GM18873 (cell line): ENCODE measurements around the gene HSP90AB1.

Source experiments
- ATAC-seq: cut with Tn5 transposase; IDR thresholded peaks from one replicate; pipeline ENCODE4 v1.9.1; 2021; ENCODE audit warnings: mild to moderate bottlenecking, moderate library complexity, moderate number of reproducible peaks; ENCODE audit not compliant: unreplicated experiment, low FRiP score

HSP90AB1 gene

DNA sequence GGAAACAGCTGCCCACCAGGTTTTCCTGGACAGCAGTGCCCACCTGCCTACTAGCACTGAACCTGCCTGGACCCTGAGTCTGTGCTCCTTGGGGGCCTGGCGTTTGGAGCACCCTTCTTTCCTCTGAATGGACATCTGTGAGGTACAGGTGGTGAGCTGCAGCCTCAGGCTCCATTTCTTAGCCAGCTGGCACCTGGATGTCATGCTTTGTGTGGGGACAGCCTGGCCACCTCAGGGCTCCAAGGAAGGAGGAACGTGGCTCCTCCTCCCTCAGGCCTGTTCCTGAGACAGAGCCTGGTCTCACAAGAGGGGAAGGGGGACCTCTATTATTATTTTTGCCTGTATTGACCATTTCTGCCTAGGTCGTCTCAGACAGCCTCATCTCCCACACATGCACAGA, 31.4 kb downstream of the HSP90AB1 start:
- ATAC-seq = no peak

DNA sequence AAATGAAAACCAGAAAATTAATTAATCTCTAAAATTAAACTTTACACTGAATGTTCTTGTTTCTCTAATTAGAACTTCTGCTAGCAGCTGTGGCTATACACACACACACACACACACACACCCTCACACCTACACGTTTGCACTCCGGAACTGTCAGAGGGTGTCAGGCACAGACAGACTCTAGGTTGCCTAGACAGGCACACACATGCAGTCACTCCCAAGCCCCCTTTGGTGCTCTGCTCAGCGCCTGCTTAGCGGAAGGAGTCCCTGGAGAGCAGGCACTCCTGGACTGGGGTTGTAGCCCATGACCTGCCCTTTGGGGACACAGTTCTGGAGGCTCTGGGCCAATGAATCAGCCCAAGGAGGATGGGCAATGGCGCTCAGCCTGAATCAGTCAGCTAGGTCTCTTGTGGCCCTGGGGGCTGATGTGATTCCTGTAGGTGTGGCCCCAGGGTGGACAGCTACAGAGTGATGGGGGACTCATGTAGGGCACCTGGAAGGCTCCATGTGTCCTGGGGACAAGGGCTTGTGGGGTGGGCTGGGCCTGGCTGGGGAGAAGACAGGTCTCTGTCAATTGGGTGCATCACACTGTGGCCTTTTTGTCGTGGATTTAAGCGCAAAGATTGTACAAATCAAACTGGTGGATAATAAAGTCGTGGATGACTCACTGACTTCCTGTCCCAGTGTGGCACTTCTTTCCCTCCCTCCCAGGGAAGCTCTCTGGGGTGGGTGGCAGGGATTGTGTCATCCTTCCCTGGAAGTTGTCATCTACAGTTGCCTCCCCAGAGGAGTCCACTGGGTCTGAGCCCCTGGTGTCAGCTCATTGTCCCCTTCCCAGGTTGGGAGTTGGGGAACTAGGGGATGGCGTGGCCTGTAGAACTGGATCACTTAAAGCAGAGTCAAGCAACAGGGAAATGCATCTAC, 32.1 kb downstream of the HSP90AB1 start:
- no peak for ATAC-seq

DNA sequence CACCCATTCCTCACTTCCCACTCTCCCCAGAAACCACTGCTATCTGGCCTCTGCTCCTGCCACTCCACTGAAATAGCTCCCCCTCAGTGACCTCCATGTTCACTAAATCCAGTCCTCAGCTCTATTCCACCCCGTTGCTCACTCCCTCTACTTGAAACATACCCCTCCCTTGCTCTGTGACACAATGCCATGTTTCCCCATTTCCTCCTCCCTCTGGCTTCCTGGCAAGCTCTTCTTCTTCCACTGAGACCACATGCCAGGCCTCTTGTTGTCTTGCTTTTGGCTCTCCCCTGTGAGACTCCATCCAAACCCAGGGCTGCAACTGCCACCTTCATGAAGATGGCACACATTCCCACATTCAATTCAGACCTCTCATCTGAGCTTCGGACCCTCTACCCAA, 37.2 kb downstream of the HSP90AB1 start:
- ATAC-seq = no peak

DNA sequence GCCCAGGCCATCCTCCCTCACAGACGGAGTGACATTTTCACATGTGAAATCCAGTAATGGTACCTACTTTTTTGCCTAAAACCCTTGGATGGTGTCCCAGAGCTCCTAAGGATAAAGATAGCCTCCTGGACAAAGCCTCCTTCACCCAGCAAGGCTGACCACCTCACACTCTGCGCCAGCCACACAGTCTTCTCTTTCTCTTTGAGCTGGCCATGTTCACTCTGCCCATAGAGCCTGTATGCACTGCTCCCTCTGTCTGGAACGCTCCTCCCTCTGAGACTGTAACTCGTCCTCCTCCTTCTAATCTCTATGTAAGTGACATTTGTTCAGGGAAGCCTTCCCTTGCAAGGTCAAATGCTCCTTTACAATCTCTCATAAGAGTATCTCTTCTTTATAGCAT, 38.0 kb downstream of the HSP90AB1 start:
- no peak for ATAC-seq

DNA sequence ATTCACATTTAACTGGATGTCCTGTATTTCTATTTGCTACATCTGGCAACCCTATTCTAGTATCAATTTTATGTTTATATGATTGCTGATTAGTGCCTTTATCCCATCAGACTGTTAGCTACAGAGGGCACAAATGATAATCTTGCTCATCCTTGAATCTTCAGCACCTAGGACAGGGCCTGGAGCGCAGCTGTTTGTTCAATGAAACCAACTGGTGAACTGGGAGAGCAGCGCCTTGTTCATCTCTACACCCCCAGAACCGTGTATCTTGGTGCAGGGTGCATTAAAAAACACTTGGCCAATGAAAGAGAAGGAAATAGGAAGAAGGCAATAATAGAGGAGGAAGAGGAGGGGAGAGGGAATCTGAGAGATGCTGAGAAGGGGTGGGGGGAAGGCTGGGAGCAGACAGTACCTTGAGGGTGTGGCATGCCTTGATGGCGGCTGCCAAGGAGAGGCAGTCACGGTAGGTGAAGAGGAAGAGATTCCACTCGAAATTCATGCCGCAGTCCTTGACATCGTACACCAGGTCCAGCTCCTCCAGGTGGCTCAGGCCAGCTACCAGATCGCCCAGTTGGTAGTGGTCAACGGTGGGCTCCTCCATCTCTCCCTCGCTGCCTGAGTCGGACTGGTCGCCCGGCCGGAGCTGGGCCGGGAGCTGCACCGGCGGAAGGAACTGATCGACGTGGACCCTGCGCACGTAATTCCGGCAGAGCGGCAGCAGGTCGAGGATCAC, 38.8 kb downstream of the HSP90AB1 start:
- ATAC-seq = no peak

DNA sequence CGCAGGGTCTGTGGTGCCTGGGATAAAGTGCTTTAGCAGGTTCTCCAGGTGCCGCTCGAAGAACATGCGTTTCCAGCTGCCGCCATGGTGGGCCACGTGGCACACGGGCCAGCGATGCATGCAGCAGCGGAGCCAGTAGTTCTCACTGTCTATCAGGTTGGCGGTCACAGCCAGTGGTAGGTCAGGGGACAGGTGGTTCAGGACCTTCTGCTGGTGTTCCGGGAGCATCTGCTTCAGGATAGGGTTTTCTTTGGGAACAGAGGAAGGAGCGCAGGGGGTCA, 39.3 kb downstream of the HSP90AB1 start:
- no peak for ATAC-seq

DNA sequence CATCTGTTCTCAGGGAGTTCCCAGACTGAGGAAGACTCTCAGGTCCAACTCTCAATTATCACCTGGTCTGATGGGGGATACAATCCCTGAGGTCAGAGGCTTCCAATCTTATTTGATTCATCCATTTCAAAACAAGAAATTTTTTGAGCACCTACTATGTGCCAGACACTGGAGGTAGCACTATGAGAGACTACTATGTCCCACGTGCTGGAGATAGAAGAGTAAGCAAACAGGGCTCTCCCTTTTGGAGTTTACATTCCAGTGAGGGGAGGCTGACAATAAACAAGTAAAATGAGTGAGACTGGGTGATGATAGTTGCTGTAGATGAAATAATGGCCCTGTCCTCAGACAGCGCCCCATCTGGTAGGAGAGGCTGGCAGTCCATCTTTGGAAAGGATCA, 39.8 kb downstream of the HSP90AB1 start:
- no peak for ATAC-seq

DNA sequence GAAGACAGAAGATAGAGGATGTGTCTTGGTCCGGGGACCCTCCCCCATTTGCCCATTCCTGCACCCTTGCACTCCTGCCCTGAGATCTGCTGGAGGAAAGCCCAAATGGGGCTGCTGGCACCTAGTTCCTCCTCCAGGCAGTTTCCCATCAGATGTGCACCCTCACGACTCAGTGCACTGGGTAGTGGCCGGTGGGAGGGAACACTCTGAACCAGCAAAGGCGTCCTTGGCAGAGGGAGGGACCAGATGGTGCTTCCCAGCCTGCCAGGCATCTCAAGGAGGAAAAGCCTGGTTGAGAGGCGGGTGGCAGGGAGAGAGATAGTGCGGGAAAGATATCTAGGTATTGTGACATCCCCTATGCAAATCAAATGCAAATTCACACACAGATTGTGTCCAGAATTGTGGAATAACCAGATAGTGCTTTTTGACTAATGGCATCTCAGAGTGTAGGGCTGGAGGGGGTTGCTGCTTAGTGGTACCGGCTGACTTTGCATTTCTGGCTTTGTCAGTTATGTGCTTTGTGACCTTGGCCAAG, 42.9 kb downstream of the HSP90AB1 start:
- ATAC-seq = no peak

DNA sequence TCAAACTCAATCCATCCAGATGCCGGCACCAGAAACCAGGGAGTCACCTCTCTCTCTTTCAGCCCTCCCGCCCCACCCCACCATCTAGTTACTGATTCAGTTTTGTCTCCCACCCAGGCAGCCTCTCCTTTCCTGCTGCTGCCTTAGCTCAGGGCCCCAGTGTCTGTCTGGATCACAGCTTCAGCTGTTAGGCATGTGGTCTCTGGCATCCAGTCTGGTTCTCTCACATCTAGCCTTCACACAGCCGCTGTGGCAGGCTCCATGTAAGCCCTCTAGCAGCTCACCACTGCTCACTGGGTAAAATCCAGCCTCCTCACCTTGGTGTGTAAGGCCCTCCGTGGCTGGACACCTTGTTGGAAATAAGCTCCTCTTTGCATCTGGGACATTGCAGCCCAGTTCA, 44.9 kb downstream of the HSP90AB1 start:
- no peak for ATAC-seq

DNA sequence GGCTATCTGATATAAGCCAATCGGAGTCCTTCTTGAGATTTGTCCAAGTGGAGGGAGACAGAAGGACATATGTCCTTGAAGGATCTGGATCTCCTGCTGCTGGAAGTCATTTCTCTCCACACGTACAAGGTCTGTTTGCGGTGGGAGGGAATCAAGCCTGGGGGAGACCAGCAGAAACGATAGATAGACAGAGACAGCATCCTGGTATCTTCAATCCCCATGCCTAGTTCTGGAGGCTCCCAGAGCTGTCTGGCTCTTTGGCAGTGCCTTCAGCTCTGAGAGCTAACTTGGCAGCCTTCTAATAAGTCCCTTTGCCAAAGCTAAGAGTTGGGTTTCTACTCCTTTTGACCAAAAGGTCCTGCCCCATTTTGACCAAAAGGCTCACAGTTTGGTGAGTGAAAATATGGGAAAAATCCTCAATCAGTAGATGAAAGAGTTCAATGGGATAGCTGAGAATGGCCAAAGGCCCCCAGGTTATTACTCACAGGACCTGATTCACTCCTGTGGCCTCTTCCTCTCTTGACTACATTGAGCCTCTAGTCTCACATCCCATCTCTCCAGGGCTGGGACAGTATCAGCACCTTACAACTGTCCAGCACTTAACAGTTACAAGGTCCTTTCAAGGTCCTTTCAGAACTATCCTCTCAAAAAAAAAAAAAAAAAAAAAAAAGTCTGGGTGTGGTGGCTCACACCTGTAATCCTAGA, 45.9 kb downstream of the HSP90AB1 start:
- no peak for ATAC-seq

DNA sequence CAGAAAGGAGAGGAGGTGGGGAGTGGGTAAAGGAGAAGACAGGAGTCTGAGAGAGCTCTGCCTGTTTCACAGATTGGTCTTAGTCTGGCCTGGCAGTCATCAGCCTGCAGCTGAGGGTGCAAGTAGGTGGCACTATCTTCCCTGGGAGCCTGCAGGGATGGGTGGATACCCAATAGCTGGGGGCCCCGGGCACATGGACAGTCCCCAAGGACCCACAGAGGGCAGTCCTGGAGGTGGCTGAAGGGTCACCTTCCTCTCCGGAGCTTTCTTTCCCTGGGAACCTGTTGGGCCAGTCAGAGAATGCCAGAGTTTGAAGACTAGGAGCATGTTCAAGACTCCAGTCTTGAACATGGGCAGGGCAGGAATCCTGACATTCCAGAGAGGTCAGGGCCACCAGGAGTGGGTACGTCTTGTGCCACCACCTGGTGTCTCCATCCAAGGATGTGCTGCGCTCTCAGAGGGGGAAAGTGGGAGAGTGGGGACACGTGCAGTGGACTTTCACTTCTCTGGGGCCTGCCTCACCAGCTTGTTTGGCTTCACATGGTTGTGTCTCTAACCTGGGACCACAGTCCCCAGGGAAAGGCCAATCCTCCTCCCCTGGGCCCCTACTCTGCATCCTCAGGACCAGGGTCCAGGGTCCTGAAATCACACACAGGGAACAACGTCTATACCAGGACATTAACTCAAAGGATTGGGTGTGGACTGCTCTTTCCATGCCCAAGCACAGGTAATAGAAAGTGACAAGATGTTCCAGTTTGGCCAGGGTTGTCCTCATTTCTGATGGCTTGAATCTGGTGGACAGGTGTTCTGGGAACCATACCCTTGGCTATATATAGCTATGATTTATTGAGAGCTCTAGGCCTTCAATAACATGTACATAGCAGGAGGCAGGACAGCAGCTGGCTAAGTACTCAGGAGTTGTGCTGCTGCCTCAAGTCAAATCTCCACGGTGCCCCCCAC, 48.2 kb downstream of the HSP90AB1 start:
- ATAC-seq = no peak

DNA sequence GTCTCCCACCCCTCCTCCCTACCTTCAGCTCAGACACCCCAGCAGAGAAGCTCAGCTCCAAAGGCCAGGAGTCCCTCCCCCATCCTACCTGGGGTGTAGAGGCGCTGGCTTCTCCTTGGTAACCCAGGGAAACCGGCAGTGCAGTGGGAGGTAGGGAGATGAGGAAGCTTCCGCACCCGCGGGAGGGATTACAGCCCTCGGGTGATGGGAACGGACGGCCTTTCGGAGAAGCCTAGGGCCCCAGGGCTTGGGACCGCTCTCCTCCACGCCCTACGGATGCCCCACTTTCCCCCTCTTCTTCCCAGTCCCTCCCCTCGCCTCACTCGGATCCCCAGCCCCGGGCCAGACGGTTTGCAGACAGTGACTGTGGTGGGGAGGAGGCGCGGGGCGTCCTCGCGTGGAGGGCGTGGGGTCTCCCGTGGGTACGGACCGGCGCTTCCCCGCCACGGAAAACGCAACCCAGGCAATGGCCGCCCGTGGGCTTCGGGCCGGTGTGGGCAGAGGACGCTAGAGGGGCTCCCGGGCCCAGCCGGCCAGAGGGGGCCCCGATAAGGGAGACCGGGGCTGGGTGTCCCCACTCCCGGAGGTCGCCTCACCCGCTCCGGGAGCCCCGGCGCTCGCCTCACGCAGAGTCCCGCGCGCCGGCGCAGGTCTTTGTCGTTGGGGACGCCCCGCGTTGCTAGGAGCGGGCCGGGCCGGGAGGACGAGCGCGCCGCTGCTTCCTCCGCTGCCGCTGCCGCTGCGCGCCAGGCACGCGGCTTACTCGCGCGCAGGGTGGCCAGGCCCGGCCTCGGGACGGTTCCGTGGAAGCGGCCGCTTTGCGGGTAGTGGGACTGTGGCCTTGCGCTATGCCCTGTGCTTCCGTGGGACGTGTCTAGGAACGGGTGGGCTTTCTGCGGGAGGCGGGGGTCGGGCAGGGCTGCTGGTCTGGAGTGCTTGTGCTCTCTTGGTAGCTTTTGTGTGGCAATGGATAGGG, 50.5 kb downstream of the HSP90AB1 start:
- no peak for ATAC-seq

DNA sequence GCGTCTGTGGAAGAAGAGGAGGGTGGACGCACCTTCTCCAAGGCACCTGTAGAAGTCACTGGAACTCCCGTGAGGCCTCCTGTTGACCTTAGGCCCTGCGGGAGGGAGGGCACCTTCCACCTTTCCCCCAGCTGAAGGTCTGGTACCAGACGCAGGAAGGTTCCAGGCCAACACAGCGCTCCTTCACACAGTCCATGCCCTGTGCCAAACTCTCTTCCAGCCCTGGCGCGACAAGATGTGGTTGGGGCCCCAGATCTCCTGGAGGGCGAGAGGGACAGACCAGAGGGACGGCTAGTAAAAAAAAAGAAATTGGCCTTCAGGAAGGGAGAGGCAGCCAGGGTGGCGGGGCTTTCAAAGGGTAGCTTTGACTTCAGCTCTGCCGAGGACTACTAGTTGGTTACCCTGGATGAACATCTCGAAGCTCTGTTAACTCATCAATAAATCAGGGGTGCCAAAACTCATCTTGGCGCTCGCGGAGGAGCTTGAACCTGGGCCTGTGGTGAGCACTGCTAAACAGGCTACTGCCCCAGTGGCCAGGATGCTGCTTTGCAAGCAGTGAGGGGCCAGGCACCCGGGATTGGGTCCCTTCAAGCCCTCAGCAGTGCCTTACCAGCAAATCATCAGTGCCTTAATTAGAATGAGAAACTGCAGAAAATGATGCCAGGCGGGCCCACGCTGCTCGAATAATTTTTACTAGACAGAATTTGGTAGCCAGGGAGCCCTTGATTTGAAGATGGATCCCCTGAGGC, 51.3 kb downstream of the HSP90AB1 start:
- ATAC-seq = no peak

DNA sequence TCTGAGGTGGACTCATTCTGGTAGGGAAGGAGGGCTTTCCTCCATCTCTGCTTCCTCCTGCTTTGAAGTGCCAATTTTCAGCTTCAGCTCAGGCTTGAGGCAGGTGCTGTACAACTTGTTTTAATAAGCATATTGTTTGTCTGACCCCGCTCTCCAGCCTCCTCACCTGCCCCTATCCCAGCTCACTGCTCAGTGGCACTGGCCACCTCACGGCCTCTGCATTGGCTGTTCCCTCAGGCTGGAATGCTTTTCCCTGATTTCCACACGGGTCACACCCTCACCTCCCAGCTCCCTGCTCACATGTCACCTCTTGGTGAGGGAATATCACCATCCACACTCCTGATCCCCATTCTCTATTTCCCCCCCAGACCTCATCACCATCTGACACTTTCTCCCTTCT, 52.0 kb downstream of the HSP90AB1 start:
- ATAC-seq = no peak

DNA sequence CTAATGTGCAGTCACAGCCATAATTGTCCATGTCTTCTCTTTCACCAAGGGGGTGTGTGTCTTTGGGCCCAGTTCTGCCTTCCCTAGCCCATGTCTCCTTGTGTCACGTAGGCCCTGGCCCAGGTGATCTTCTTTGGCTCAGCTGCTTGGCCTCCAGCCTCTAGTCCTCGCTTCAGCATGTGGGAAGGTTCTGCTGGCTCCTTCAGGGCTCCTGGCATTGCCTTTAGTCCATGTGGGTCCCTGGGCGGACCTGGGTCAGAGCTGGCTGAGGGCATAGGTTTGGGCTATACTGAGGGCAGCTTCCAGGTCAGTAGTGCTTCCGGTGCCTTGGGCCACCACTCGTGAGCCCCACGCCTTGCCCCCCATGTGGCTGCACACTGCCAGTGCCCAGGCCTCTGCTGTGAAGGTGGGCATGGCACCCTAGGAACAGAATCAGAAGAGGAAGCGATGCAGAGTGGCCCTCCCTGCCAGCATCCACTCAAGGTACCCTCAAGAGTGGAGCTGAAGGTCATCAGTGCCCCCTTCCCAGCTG, 53.5 kb downstream of the HSP90AB1 start:
- no peak for ATAC-seq

DNA sequence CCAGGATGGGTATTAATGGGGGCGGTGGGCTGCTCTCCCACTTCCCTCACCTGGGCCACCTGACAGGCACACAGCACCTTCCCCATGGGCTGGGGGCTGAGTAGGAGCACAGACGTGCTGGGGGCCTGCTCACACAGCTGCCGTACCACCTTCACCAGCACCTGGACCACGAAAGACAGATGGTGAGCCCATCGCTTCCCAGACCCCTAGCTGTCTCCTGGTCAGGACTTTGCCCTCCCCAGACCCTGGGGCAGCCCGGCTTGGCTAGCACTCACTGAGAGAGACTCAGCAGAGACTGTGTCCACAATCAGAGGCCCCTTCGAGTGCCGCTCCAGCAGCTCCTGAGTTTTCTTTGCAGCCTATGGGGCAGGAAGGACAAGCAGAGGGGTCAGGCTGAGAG, 54.2 kb downstream of the HSP90AB1 start:
- ATAC-seq = no peak

DNA sequence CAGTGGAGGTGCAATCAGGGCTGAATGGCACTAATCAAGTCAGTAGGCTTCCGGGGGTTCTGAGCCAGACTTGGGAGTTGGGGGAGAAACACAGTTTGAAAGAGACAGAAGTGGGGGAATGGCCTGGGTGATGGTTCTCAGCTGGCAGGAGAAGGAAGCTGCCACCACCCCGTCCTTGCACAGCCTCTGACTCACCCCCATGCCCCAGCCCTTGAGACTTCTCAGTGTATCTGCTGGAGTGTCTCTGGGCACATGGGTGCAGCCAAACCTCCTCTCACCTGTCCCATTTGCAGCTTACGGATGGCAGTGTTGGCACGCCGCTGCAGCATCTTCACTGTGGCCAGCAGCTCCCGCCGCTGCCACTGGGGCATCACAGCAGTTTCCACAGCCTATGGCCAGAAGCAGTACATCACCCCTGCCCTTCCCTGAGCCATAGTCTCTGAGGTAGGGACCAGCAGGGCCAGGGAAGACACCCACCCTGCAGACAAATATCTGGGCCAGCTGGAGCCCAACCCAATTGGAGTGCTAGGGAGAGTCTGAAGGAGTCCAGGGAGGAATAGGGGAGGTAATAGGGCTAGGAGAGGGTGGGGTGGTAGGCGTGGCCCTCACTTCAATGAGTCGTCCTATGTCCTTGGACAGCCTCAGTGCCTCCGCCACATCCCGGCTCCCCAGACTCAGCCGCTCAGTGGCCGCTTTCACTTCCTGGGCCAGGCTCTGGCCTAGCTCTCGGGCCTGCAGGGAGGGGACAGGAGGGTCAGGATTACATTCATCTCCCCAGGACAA, 55.1 kb downstream of the HSP90AB1 start:
- ATAC-seq = no peak
